Suprapubic skin (tissue), 4 donors: Measurements from ENCODE around the gene SLC48A1. TPM values are rescaled to one million over a fixed set of nuclear protein-coding genes. Genes with fewer than 3 reads are reported as not detected.

Experiments
- DNase-seq, 2 donors: peaks; one replicate each; pipeline ENCODE4 v3.0.0-alpha.2; 2019; ENCODE audit warnings: low spot score in 2 of 2
- H3K27ac ChIP-seq: fragments of 200-600 bp; sonication (generic); one replicate; pipeline ENCODE4 v1.5.1; 2019
- H3K27me3 ChIP-seq: fragments of 200-600 bp; sonication (generic); one replicate; pipeline ENCODE4 v1.5.1; 2019
- H3K36me3 ChIP-seq: fragments of 200-600 bp; sonication (generic); one replicate; pipeline ENCODE4 v1.5.1; 2019
- H3K4me1 ChIP-seq: fragments of 200-600 bp; sonication (generic); one replicate; pipeline ENCODE4 v1.5.1; 2019
- H3K4me3 ChIP-seq: fragments of 200-600 bp; sonication (generic); one replicate; pipeline ENCODE4 v1.5.1; 2019; ENCODE audit warnings: mild to moderate bottlenecking
- H3K9me3 ChIP-seq: fragments of 200-600 bp; sonication (generic); one replicate; pipeline ENCODE4 v1.5.1; 2019
- EP300 ChIP-seq: sonication (generic); formaldehyde crosslinking; IDR thresholded peaks from one replicate; pipeline ENCODE4 v1.6.1; 2017; ENCODE audit warnings: antibody characterized with exemption
- POLR2A ChIP-seq, 2 donors: fragments of 450-650 bp; IDR thresholded peaks; one replicate each; pipeline ENCODE4 v1.6.1; 2017; ENCODE audit warnings: antibody characterized with exemption in 2 of 2, mild to moderate bottlenecking in 2 of 2, moderate library complexity in 2 of 2
- POLR2AphosphoS5 ChIP-seq, 3 donors: sonication (generic); formaldehyde crosslinking; IDR thresholded peaks; one replicate each; pipeline ENCODE4 v1.6.1; 2017; ENCODE audit warnings: antibody characterized with exemption in 3 of 3
- WGBS: methylation state at CpG from one replicate; pipeline ENCODE4 v1.1.5; 2018; 5-methylcytosine and 5-hydroxymethylcytosine counted together
- total RNA-seq, 4 donors: library from RNA; depleted of rRNA; stranded (reverse); fragments of >200 nt; gene quantifications; one replicate each; pipeline ENCODE4 v1.1.0, GENCODE V29; 2016
- TF ChIP-seq, protein P1 (sequence below), 2 donors: fragments of 200-600 bp in 1 of 2; fragments of 450-650 bp in 1 of 2; sonication (generic) in 1 of 2; IDR thresholded peaks; one replicate each; pipeline ENCODE4 v1.5.1; 2016 to 2019; ENCODE audit warnings: antibody characterized with exemption in 2 of 2, mild to moderate bottlenecking in 1 of 2, moderate library complexity in 1 of 2

Gene SLC48A1
- total RNA-seq, 4 donors from 2014 or later = 38.2 to 53.6 (median 44.7) TPM

GRCh38 chr12:47740606-47741339 is 32.3 kb upstream of the SLC48A1 start:
- TF ChIP-seq POLR2AphosphoS5 (IDR thresholded peaks at IDR 0.05) = no peak
- WGBS = 64% methylated on average over 15 of the region's 21 CpGs

GRCh38 chr12:47741340-47741703 is 31.7 kb upstream of the SLC48A1 start:
- peak overlapping the region; percentile 38 for H3K27ac ChIP-seq
- WGBS = 27% methylated on average over 4 of the region's 4 CpGs
- peaks cover 69% of the 10 kb centered on the region for H3K4me1 ChIP-seq
- DNase-seq = peak; percentile 88 to 90
- H3K27me3 ChIP-seq = no peaks in the 10 kb centered on the region
- H3K36me3 ChIP-seq = no peaks in the 10 kb centered on the region
- TF ChIP-seq, protein P1, sequence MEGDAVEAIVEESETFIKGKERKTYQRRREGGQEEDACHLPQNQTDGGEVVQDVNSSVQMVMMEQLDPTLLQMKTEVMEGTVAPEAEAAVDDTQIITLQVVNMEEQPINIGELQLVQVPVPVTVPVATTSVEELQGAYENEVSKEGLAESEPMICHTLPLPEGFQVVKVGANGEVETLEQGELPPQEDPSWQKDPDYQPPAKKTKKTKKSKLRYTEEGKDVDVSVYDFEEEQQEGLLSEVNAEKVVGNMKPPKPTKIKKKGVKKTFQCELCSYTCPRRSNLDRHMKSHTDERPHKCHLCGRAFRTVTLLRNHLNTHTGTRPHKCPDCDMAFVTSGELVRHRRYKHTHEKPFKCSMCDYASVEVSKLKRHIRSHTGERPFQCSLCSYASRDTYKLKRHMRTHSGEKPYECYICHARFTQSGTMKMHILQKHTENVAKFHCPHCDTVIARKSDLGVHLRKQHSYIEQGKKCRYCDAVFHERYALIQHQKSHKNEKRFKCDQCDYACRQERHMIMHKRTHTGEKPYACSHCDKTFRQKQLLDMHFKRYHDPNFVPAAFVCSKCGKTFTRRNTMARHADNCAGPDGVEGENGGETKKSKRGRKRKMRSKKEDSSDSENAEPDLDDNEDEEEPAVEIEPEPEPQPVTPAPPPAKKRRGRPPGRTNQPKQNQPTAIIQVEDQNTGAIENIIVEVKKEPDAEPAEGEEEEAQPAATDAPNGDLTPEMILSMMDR (IDR thresholded peaks at IDR 0.05) = no peak
- TF ChIP-seq EP300 = no peak
- no peak for TF ChIP-seq POLR2AphosphoS5 (IDR thresholded peaks at IDR 0.05)
- TF ChIP-seq POLR2A (IDR thresholded peaks at IDR 0.05) = no peak
- no peak overlapping the region for H3K4me3 ChIP-seq
- H3K9me3 ChIP-seq = no peaks in the 10 kb centered on the region

More at GRCh38 chr12:47740606-47741339, 32.3 kb upstream of the SLC48A1 start:
- H3K9me3 ChIP-seq = no peaks in the 10 kb centered on the region
- H3K27me3 ChIP-seq = no peaks in the 10 kb centered on the region
- H3K27ac ChIP-seq = peak overlapping the region; percentile 38
- DNase-seq = no peak
- peaks cover 74% of the 10 kb centered on the region for H3K4me1 ChIP-seq
- H3K36me3 ChIP-seq = no peaks in the 10 kb centered on the region
- H3K4me3 ChIP-seq = no peak overlapping the region

DNA sequence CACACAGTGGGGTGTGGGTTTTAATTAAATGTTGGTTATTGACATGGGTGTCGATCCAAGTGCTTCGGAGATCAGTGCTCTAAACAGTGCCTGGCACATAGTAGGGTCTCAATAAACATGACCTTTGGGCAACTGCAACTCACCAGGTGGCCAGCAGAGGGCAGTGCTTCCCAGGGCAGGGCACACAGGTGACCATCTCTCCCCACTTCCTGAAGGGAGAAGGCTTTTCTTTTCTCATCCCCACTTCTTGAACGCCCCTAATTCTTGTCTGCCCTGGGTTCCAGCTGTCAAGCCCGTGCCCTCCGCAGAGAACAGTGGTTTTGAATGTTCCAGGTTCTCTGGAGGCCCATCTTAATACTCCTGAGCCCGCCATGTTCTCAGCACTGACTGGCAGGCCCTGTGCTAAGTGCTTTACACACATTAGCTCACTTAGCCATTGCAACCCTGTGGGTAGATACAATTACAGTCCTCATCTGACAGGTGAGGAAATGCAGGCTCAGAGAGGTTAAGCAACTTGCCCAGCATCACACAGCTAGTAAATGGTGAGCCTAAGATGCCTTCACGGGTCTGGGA is 30.7 kb upstream of the SLC48A1 start:
- no peak for TF ChIP-seq POLR2A (IDR thresholded peaks at IDR 0.05)
- TF ChIP-seq, protein P1 (IDR thresholded peaks at IDR 0.05) = peak; percentile 92 to 95
- no peak for DNase-seq
- H3K4me1 ChIP-seq = peaks cover 58% of the 10 kb centered on the region

GRCh38 chr12:47743311-47743860 is 29.7 kb upstream of the SLC48A1 start:
- no peaks in the 10 kb centered on the region for H3K9me3 ChIP-seq
- H3K4me1 ChIP-seq = peaks cover 48% of the 10 kb centered on the region
- peaks cover 4% of the 10 kb centered on the region for H3K36me3 ChIP-seq
- WGBS = 87% methylated on average over 7 of the region's 9 CpGs
- no peak overlapping the region for H3K27ac ChIP-seq
- no peak overlapping the region for H3K4me3 ChIP-seq
- H3K27me3 ChIP-seq = no peaks in the 10 kb centered on the region
- no peak for DNase-seq
- TF ChIP-seq POLR2AphosphoS5 (IDR thresholded peaks at IDR 0.05) (no peak), POLR2A (IDR thresholded peaks at IDR 0.05) (no peak), EP300 (no peak)
- TF ChIP-seq, protein P1 (IDR thresholded peaks at IDR 0.05) = no peak

More for the DNA sequence above, 30.7 kb upstream of the SLC48A1 start:
- Histone ChIP-seq H3K27ac (no peak overlapping the region), H3K36me3 (peaks cover 4% of the 10 kb centered on the region), H3K4me3 (no peak overlapping the region), H3K9me3 (no peaks in the 10 kb centered on the region), H3K27me3 (no peaks in the 10 kb centered on the region)
- WGBS = 78% methylated on average over 7 of the region's 7 CpGs

DNA sequence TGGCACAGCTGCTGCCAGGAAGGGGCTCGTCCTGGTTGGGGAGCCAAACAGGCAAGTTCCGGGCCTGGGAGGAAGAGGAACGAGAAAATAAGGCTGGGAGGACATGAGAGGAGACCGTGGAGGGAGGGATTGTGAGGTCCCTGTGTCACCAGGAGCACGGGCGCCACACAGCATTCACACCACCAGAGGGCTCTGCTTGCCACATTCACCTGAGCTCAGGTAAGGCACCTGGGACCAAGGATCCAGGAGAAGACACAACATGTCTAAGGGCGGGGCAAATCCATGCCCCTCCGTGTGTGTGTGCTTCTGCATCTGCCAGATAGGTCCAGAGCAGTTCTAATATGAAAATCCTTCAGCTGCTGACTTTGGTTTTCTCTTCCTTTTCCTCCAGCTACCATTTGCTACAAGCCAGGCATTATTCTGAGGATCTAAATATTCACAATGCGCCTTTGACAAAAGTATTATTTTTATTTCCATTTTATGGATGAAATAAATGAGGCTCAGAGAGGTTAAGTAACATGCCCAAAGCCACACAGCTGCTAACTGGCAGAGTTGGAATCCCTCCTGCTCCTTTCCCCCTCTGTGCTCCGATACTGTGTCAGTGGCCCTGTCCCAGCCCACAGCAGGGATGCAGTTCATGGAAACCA is 28.9 kb upstream of the SLC48A1 start:
- H3K27ac ChIP-seq = no peak overlapping the region
- no peak for DNase-seq
- no peaks in the 10 kb centered on the region for H3K27me3 ChIP-seq
- H3K9me3 ChIP-seq = no peaks in the 10 kb centered on the region
- TF ChIP-seq EP300 (no peak), POLR2AphosphoS5 (IDR thresholded peaks at IDR 0.05) (no peak), POLR2A (IDR thresholded peaks at IDR 0.05) (no peak)
- TF ChIP-seq, protein P1 (IDR thresholded peaks at IDR 0.05) = peak; percentile 34 to 51
- H3K36me3 ChIP-seq = peaks cover 4% of the 10 kb centered on the region
- WGBS = 52% methylated on average over 10 of the region's 10 CpGs
- H3K4me1 ChIP-seq = peaks cover 41% of the 10 kb centered on the region
- no peak overlapping the region for H3K4me3 ChIP-seq
